Measurements from ENCODE around the gene OR1L4.

OR1L4 gene

GRCh38 chr9:122723690-122724089 lies at the start of gene OR1L4:
OR1L4 (plus strand) TSS chr9:122723990; CDS start chr9:122723990, 0 bp downstream.
- no peak for DNase-seq (ENCODE audit: low read depth, low spot score)

DNA sequence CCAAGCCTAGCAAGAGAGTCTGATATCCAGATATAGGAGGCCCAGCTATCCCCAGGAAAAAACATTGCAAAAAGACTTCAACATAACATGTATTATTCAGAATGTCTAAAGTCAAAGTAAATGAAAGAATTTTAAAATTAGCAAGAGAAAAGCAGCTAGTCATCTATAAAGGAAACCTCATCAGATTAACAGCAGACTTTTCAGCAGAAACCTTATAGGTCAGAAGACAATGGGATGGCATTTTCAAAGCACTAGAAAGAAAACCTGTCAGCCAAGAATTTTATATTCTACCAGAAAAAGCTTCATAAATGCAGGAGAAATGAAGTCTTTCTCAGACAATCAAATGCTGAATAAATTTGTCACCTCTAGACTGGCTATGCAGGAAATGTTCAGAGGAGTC lies 38.9 kb upstream of the OR1L4 start:
- Histone ChIP-seq H3K36me3 (ENCODE audit: control insufficient read depth, insufficient read depth, low read length) (no peaks in the 10 kb centered on the region), H3K9me3 (ENCODE audit: control insufficient read depth, insufficient read depth, low read length) (peaks cover 8% of the 10 kb centered on the region), H3K27me3 (ENCODE audit: control insufficient read depth, insufficient read depth, low read length) (no peaks in the 10 kb centered on the region), H3K4me3 (ENCODE audit: low read length) (no peak overlapping the region), H3K4me1 (ENCODE audit: control insufficient read depth, insufficient read depth, low read length) (no peaks in the 10 kb centered on the region), H3K27ac (ENCODE audit: low read length) (no peak overlapping the region)
- no peak for DNase-seq (ENCODE audit: low read depth, low spot score)

More at GRCh38 chr9:122723690-122724089, at the start of gene OR1L4:
- H3K4me1 ChIP-seq (ENCODE audit: control insufficient read depth, insufficient read depth, low read length): no peaks in the 10 kb centered on the region
- H3K27me3 ChIP-seq (ENCODE audit: control insufficient read depth, insufficient read depth, low read length): no peaks in the 10 kb centered on the region
- no peaks in the 10 kb centered on the region for H3K36me3 ChIP-seq (ENCODE audit: control insufficient read depth, insufficient read depth, low read length)
- peaks cover 5% of the 10 kb centered on the region; the same call in 1 of the 2 replicates for H3K9me3 ChIP-seq (ENCODE audit: control insufficient read depth, insufficient read depth, low read length)
- H3K27ac ChIP-seq (ENCODE audit: low read length): no peak within 1 kb of the TSS
- H3K4me3 ChIP-seq (ENCODE audit: low read length): no peak within 1 kb of the TSS
- WGBS (ENCODE audit: insufficient coverage, insufficient read length): no CpG with 5 or more reads among the region's 1 CpG

GRCh38 chr9:122695696-122696095 lies 28.1 kb upstream of the OR1L4 start:
- no peaks in the 10 kb centered on the region for H3K36me3 ChIP-seq (ENCODE audit: control insufficient read depth, insufficient read depth, low read length)
- no CpG with 5 or more reads among the region's 1 CpG for WGBS (ENCODE audit: insufficient coverage, insufficient read length)
- no peaks in the 10 kb centered on the region for H3K27me3 ChIP-seq (ENCODE audit: control insufficient read depth, insufficient read depth, low read length)
- no peak overlapping the region for H3K4me3 ChIP-seq (ENCODE audit: low read length)
- no peaks in the 10 kb centered on the region for H3K4me1 ChIP-seq (ENCODE audit: control insufficient read depth, insufficient read depth, low read length)
- H3K9me3 ChIP-seq (ENCODE audit: control insufficient read depth, insufficient read depth, low read length): peaks cover 1% of the 10 kb centered on the region; the same call in 1 of the 2 replicates
- no peak for DNase-seq (ENCODE audit: low read depth, low spot score)
- H3K27ac ChIP-seq (ENCODE audit: low read length): no peak overlapping the region

DNA sequence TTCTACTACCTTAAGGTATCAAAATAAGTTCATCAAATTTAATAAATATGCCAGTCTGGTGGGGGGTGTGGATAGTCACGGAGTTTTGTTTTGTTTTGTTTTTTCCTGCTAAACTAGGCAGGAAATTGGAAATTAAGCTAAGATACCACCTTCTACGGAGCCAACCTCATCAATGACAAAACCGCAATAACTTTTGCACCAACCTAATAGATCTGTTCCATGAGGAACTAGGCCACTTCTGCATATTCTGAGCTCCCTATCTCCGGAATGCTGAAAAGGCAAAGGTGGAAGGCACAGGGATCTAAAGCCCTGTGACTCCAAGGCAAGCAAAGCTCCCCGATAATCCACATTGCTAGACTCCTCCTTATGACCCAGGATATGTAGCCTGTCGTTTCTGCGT lies 5.8 kb upstream of the OR1L4 start:
- no CpG with 5 or more reads among the region's 7 CpGs for WGBS (ENCODE audit: insufficient coverage, insufficient read length)
- H3K27me3 ChIP-seq (ENCODE audit: control insufficient read depth, insufficient read depth, low read length): no peaks in the 10 kb centered on the region
- no peak overlapping the region for H3K4me3 ChIP-seq (ENCODE audit: low read length)
- DNase-seq (ENCODE audit: low read depth, low spot score): no peak
- H3K9me3 ChIP-seq (ENCODE audit: control insufficient read depth, insufficient read depth, low read length): peaks cover 7% of the 10 kb centered on the region
- no peak overlapping the region for H3K27ac ChIP-seq (ENCODE audit: low read length)
- no peaks in the 10 kb centered on the region for H3K36me3 ChIP-seq (ENCODE audit: control insufficient read depth, insufficient read depth, low read length)
- H3K4me1 ChIP-seq (ENCODE audit: control insufficient read depth, insufficient read depth, low read length): no peaks in the 10 kb centered on the region

DNA sequence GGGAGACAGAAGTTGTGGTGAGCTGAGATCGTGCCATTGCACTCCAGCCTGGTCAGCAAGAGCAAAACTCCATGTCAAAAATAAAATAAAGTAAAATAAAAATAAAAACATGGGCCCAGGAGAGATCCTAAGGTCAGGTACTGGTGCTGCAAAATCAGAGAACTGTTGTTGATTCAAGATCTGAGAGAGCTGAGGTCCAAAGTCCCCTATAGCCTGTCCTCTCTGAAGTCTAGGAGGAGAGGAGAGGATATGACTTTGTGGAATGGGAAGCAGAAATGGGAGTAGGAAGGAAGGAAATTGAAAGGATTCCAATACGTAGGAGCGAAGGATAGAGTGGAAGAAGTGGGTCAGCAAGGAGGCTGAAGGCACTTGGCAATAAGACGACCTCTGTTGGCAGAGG lies 4.6 kb upstream of the OR1L4 start:
- no peak overlapping the region for H3K27ac ChIP-seq (ENCODE audit: low read length)
- peaks cover 7% of the 10 kb centered on the region for H3K9me3 ChIP-seq (ENCODE audit: control insufficient read depth, insufficient read depth, low read length)
- H3K4me3 ChIP-seq (ENCODE audit: low read length): no peak overlapping the region
- H3K4me1 ChIP-seq (ENCODE audit: control insufficient read depth, insufficient read depth, low read length): no peaks in the 10 kb centered on the region
- DNase-seq (ENCODE audit: low read depth, low spot score): no peak
- 100% methylated on average over 2 of the region's 4 CpGs for WGBS (ENCODE audit: insufficient coverage, insufficient read length)
- no peaks in the 10 kb centered on the region for H3K36me3 ChIP-seq (ENCODE audit: control insufficient read depth, insufficient read depth, low read length)
- no peaks in the 10 kb centered on the region for H3K27me3 ChIP-seq (ENCODE audit: control insufficient read depth, insufficient read depth, low read length)

- H3K4me3 ChIP-seq (ENCODE audit: low read length): no peak within 1 kb of the TSS
- no peak within 1 kb of the TSS for H3K27ac ChIP-seq (ENCODE audit: low read length)
- peaks cover 7% of the 10 kb centered on the region for H3K9me3 ChIP-seq (ENCODE audit: control insufficient read depth, insufficient read depth, low read length)
- H3K27me3 ChIP-seq (ENCODE audit: control insufficient read depth, insufficient read depth, low read length): no peaks in the 10 kb centered on the region
- H3K36me3 ChIP-seq (ENCODE audit: control insufficient read depth, insufficient read depth, low read length): no peaks in the 10 kb centered on the region
- no peak for DNase-seq (ENCODE audit: low read depth, low spot score)
- no CpG with 5 or more reads among the region's 6 CpGs for WGBS (ENCODE audit: insufficient coverage, insufficient read length)
- H3K4me1 ChIP-seq (ENCODE audit: control insufficient read depth, insufficient read depth, low read length): no peaks in the 10 kb centered on the region
Observed at GRCh38 chr9:122742003-122742402, 18.2 kb downstream of the OR1L4 start, which contains the start of gene OR1L6. OR1L6 (plus strand) TSS chr9:122742303; CDS start chr9:122749848, 7,545 bp downstream.

- H3K4me1 ChIP-seq (ENCODE audit: control insufficient read depth, insufficient read depth, low read length): no peaks in the 10 kb centered on the region
- 100% methylated on average over 1 of the region's 2 CpGs for WGBS (ENCODE audit: insufficient coverage, insufficient read length)
- no peak for DNase-seq (ENCODE audit: low read depth, low spot score)
- H3K36me3 ChIP-seq (ENCODE audit: control insufficient read depth, insufficient read depth, low read length): no peaks in the 10 kb centered on the region
- H3K27me3 ChIP-seq (ENCODE audit: control insufficient read depth, insufficient read depth, low read length): no peaks in the 10 kb centered on the region
- H3K4me3 ChIP-seq (ENCODE audit: low read length): no peak overlapping the region
- peaks cover 2% of the 10 kb centered on the region; the same call in 1 of the 2 replicates for H3K9me3 ChIP-seq (ENCODE audit: control insufficient read depth, insufficient read depth, low read length)
- H3K27ac ChIP-seq (ENCODE audit: low read length): no peak overlapping the region
Observed at GRCh38 chr9:122754825-122755224, 31.0 kb downstream of the OR1L4 start.

DNA sequence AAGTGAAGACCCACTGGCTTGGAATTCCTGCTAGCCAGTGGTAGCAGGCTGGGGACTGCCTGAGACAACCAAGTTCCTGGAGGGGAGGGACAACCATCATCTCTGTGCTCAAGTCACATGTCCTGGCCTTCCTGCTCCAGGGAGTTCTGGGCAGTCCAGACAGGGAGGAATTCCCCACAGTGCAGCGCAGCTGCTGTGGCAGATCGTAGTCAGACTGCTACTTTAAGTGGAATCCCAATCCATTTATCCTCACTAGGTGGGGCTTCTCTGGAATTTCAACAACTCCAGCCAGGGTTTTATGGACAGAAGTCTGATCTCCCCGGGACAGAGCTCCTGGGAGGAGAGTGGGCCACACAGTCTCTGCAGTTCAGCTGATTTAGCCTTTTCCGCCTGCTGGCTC lies 44.0 kb downstream of the OR1L4 start:
- Histone ChIP-seq H3K36me3 (ENCODE audit: control insufficient read depth, insufficient read depth, low read length) (no peaks in the 10 kb centered on the region), H3K4me1 (ENCODE audit: control insufficient read depth, insufficient read depth, low read length) (no peaks in the 10 kb centered on the region), H3K4me3 (ENCODE audit: low read length) (no peak overlapping the region), H3K9me3 (ENCODE audit: control insufficient read depth, insufficient read depth, low read length) (no peaks in the 10 kb centered on the region), H3K27ac (ENCODE audit: low read length) (no peak overlapping the region), H3K27me3 (ENCODE audit: control insufficient read depth, insufficient read depth, low read length) (no peaks in the 10 kb centered on the region)
- no CpG with 5 or more reads among the region's 4 CpGs for WGBS (ENCODE audit: insufficient coverage, insufficient read length)
- no peak for DNase-seq (ENCODE audit: low read depth, low spot score)

All from iPS DF 6.9 (cell line).